SK-N-SH (cell line): ENCODE data around the gene NECTIN2. TPM values are rescaled to one million over a fixed set of nuclear protein-coding genes. Genes with fewer than 3 reads are reported as not detected.

Experiments used
- CTCF ChIA-PET: fragments of 300-600, 350-600 bp; formaldehyde crosslinking; extraction: SDS; loops from one replicate; lab custom pipeline; 2021; lab: Yijun Ruan, JAX
- POLR2A ChIA-PET: fragments of 350-600 bp; sonication (Branson Sonifier 250); formaldehyde crosslinking; extraction: SDS; loops from one replicate; lab custom pipeline; 2020; ENCODE audit warnings: antibody characterized with exemption, inconsistent platforms; lab: Yijun Ruan, JAX
- DNase-seq: peaks from one replicate; pipeline ENCODE4 v3.0.0; 2012
- H2AFZ ChIP-seq: fragments of 200-600 bp; sonication (generic); 2 replicates; pipeline ENCODE4 v1.8.1; 2016; ENCODE audit warnings: antibody characterized with exemption, mild to moderate bottlenecking, low read depth
- H3F3A ChIP-seq: fragments of 200-600 bp; sonication (generic); replicated peaks from 2 replicates; pipeline ENCODE3; 2016; ENCODE audit warnings: antibody characterized with exemption, mild to moderate bottlenecking; ENCODE audit not compliant: insufficient read depth
- H3K27ac ChIP-seq, 2 experiments: fragments of 200-500 bp in 1 of 2; fragments of 200-600 bp in 1 of 2; sonication (Bioruptor generic) in 1 of 2; sonication (generic), shearing (Covaris generic) in 1 of 2; 2 replicates each; pipeline versions ENCODE4 v1.5.1 to v1.6.1; 2014 to 2016; ENCODE audit warnings: low read depth in 2 of 2, inconsistent platforms in 1 of 2, low read length in 1 of 2, mild to moderate bottlenecking in 1 of 2, mixed read lengths in 1 of 2
- H3K27me3 ChIP-seq: fragments of 200-600 bp; sonication (generic), shearing (Covaris generic); 2 replicates; pipeline ENCODE4 v1.6.1; 2016; ENCODE audit warnings: mixed run types; ENCODE audit not compliant: insufficient read depth
- H3K36me3 ChIP-seq, 2 experiments: fragments of 200-500 bp in 1 of 2; fragments of 200-600 bp in 1 of 2; sonication (Bioruptor generic) in 1 of 2; sonication (generic) in 1 of 2; replicated peaks in 1 of 2; 2 replicates each; pipeline versions ENCODE3 to v1.5.1; 2014 to 2016; ENCODE audit warnings: low read length in 1 of 2, mild to moderate bottlenecking in 1 of 2; ENCODE audit not compliant: insufficient read depth in 2 of 2, control insufficient read depth in 1 of 2
- H3K4me1 ChIP-seq, 2 experiments: fragments of 200-500 bp in 1 of 2; fragments of 200-600 bp in 1 of 2; sonication (Bioruptor generic) in 1 of 2; sonication (generic), shearing (Covaris generic) in 1 of 2; 2 replicates each; pipeline versions ENCODE4 v1.5.1 to v1.6.1; 2014 to 2016; ENCODE audit warnings: low read depth in 1 of 2, low read length in 1 of 2, mixed run types in 1 of 2; ENCODE audit not compliant: insufficient read depth in 2 of 2, control insufficient read depth in 1 of 2
- H3K4me2 ChIP-seq: fragments of 200-600 bp; sonication (generic), shearing (Covaris generic); 2 replicates; pipeline ENCODE4 v1.6.1; 2017; ENCODE audit warnings: mixed run types
- H3K4me3 ChIP-seq, 2 experiments: fragments of 200-500 bp in 1 of 2; fragments of 200-600 bp in 1 of 2; sonication (Bioruptor generic) in 1 of 2; sonication (generic), shearing (Covaris generic) in 1 of 2; 2 replicates each; pipeline versions ENCODE4 v1.5.1 to v1.8.1; 2014 to 2016; ENCODE audit warnings: low read depth in 2 of 2, inconsistent platforms in 1 of 2, low read length in 1 of 2, mild to moderate bottlenecking in 1 of 2, mixed read lengths in 1 of 2, moderate library complexity in 1 of 2
- H3K79me2 ChIP-seq: fragments of 200-600 bp; sonication (generic); 2 replicates; pipeline ENCODE4 v1.8.1; 2017; ENCODE audit warnings: mild to moderate bottlenecking; ENCODE audit not compliant: insufficient read depth
- H3K9ac ChIP-seq: fragments of 200-600 bp; sonication (generic); 2 replicates; pipeline ENCODE4 v1.6.1; 2017; ENCODE audit warnings: mixed run types
- H3K9me2 ChIP-seq: fragments of 200-600 bp; sonication (generic); 2 replicates; pipeline ENCODE4 v1.6.1; 2017; ENCODE audit warnings: mixed run types
- H3K9me3 ChIP-seq: fragments of 200-600 bp; sonication (generic); 2 replicates; pipeline ENCODE4 v1.6.1; 2017; ENCODE audit warnings: mixed run types, mild to moderate bottlenecking, moderate library complexity
- H4K20me1 ChIP-seq: fragments of 200-600 bp; sonication (generic); 2 replicates; pipeline ENCODE4 v1.6.1; 2017; ENCODE audit warnings: mild to moderate bottlenecking, mixed run types; ENCODE audit not compliant: insufficient read depth
- EZH2phosphoT487 ChIP-seq: fragments of 200-600 bp; sonication (generic); IDR thresholded peaks from 2 replicates; pipeline ENCODE4 v1.6.1; 2017; ENCODE audit warnings: low read depth, mixed run types, mild to moderate bottlenecking, antibody characterized with exemption, moderate library complexity, borderline replicate concordance
- GATA2 ChIP-seq: sonication (generic); formaldehyde crosslinking; IDR thresholded peaks from 2 replicates; pipeline ENCODE4 v1.5.0; 2020; ENCODE audit warnings: mild to moderate bottlenecking, missing genetic modification reagents
- RXRA ChIP-seq: IDR thresholded peaks from 2 replicates; pipeline ENCODE4 v1.4.0; 2012; ENCODE audit warnings: low read depth, mild to moderate bottlenecking, borderline replicate concordance
- TAF1 ChIP-seq: IDR thresholded peaks from 2 replicates; pipeline ENCODE4 v1.6.1; 2012; ENCODE audit warnings: low read depth, mild to moderate bottlenecking, low read length, moderate library complexity, borderline replicate concordance
- TCF12 ChIP-seq: IDR thresholded peaks from 2 replicates; pipeline ENCODE4 v1.4.0; 2012
- TEAD4 ChIP-seq: IDR thresholded peaks from 2 replicates; pipeline ENCODE4 v1.4.0; 2012; ENCODE audit warnings: mild to moderate bottlenecking, borderline replicate concordance; ENCODE audit not compliant: insufficient read depth
- WGBS: methylation state at CpG from one replicate; pipeline ENCODE4 v1.1.6; 2017; ENCODE audit warnings: low lambda C conversion rate; 5-methylcytosine and 5-hydroxymethylcytosine counted together
- polyA plus RNA-seq, 3 experiments: library from polyadenylated mRNA; depleted of rRNA; stranded (reverse); fragments of >200 nt; gene quantifications; 2 replicates each; pipeline ENCODE4 v1.2.3, GENCODE V29; 2012
- TF ChIP-seq, protein P1 (sequence below): IDR thresholded peaks from 2 replicates; pipeline ENCODE4 v1.6.1; 2012; ENCODE audit warnings: mild to moderate bottlenecking, low read depth, low read length, moderate library complexity
- TF ChIP-seq, protein P2 (sequence below): IDR thresholded peaks from 2 replicates; pipeline ENCODE4; 2012

Gene NECTIN2
- polyA plus RNA-seq, 1 of the 3 experiments (the other 2 are of a cell fraction), result 121 TPM

DNA sequence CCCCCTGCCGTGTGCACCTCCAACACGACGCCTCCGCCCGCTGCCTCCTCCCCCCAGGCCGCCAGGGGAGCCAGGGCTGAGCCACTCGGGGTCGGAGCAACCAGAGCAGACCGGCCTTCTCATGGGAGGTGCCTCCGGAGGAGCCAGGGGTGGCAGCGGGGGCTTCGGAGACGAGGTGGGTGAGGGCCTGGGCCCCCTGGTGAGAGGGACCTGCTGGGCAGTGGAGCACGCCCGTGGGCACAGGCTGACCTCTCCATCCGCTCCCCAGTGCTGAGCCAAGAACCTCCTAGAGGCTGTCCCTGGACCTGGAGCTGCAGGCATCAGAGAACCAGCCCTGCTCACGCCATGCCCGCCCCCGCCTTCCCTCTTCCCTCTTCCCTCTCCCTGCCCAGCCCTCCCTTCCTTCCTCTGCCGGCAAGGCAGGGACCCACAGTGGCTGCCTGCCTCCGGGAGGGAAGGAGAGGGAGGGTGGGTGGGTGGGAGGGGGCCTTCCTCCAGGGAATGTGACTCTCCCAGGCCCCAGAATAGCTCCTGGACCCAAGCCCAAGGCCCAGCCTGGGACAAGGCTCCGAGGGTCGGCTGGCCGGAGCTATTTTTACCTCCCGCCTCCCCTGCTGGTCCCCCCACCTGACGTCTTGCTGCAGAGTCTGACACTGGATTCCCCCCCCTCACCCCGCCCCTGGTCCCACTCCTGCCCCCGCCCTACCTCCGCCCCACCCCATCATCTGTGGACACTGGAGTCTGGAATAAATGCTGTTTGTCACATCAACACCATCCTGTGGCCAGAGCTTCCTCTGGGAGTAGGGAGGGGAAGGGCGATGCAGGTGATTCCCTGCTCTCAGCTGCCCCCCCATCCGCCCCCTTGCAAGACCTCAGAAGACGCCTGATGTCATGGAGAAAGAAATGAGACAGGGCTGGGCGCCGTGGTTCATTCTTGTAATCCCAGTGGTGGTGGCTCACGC, 25.2 kb upstream of the NECTIN2 start (continued):
- no peak for TF ChIP-seq TAF1
- no peak for TF ChIP-seq EZH2phosphoT487

DNA sequence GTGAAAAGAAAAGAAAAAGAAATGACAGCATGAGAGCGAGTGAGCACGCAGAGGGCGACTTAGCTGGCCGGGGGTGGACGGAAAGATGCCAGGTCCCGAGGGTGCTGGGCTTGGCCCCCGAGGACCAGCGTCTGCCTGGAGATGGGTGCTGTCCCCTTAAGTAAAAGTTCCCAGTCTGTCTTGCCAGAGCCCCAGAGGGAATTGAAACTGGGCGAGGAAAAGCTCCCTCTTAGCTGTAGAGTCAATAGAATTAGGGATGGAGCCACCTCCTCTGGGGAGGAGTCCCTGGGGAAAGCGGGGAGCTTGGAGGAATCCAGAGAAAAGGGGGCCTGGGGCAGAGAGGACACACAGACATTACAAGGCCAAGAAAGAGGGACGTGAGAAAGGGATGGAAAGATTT, 23.9 kb upstream of the NECTIN2 start:
- Histone ChIP-seq H2AFZ (no peak overlapping the region), H3K9ac (no peak overlapping the region), H3K27ac (no peak overlapping the region), H3K79me2 (no peaks in the 10 kb centered on the region), H3K9me2 (no peaks in the 10 kb centered on the region), H3K27me3 (peaks cover 55% of the 10 kb centered on the region), H3K4me2 (no peak overlapping the region), H3F3A (peaks cover 4% of the 10 kb centered on the region), H3K36me3 (no peaks in the 10 kb centered on the region), H3K4me1 (no peaks in the 10 kb centered on the region), H3K4me3 (no peak overlapping the region), H3K9me3 (no peaks in the 10 kb centered on the region), H4K20me1 (no peaks in the 10 kb centered on the region)
- WGBS, result 28% methylated on average over 11 of the region's 11 CpGs
- ChIA-PET CTCF (interaction anchor here (1.2 to 3.9 kb wide), 3 partner anchors 15 to 98 kb away, joined by 3 to 18 read pairs (median 8); no protein-coding TSS in a partner anchor), POLR2A (interaction anchor here (0.6 kb wide), 1 partner anchor 243 kb away, joined by 3 read pairs; no protein-coding TSS in a partner anchor)
- DNase-seq, result no peak
- TF ChIP-seq, protein P1, sequence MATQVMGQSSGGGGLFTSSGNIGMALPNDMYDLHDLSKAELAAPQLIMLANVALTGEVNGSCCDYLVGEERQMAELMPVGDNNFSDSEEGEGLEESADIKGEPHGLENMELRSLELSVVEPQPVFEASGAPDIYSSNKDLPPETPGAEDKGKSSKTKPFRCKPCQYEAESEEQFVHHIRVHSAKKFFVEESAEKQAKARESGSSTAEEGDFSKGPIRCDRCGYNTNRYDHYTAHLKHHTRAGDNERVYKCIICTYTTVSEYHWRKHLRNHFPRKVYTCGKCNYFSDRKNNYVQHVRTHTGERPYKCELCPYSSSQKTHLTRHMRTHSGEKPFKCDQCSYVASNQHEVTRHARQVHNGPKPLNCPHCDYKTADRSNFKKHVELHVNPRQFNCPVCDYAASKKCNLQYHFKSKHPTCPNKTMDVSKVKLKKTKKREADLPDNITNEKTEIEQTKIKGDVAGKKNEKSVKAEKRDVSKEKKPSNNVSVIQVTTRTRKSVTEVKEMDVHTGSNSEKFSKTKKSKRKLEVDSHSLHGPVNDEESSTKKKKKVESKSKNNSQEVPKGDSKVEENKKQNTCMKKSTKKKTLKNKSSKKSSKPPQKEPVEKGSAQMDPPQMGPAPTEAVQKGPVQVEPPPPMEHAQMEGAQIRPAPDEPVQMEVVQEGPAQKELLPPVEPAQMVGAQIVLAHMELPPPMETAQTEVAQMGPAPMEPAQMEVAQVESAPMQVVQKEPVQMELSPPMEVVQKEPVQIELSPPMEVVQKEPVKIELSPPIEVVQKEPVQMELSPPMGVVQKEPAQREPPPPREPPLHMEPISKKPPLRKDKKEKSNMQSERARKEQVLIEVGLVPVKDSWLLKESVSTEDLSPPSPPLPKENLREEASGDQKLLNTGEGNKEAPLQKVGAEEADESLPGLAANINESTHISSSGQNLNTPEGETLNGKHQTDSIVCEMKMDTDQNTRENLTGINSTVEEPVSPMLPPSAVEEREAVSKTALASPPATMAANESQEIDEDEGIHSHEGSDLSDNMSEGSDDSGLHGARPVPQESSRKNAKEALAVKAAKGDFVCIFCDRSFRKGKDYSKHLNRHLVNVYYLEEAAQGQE, result no peak
- no peak for TF ChIP-seq RXRA
- TF ChIP-seq TCF12, result no peak
- TF ChIP-seq TAF1, result no peak
- TF ChIP-seq, protein P2, sequence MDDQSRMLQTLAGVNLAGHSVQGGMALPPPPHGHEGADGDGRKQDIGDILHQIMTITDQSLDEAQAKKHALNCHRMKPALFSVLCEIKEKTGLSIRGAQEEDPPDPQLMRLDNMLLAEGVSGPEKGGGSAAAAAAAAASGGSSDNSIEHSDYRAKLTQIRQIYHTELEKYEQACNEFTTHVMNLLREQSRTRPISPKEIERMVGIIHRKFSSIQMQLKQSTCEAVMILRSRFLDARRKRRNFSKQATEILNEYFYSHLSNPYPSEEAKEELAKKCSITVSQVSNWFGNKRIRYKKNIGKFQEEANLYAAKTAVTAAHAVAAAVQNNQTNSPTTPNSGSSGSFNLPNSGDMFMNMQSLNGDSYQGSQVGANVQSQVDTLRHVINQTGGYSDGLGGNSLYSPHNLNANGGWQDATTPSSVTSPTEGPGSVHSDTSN, result no peak
- TF ChIP-seq GATA2 (CRISPR knock-in tag), result no peak
- no peak for TF ChIP-seq TEAD4
